DMS53 treated with DMSO at 0.1 percent for 48 hours (cell line): Measurements from ENCODE around the gene GPX4.

Source experiments
- DNase-seq: peaks from one replicate; lab custom pipeline; 2025; ENCODE audit not compliant: unreplicated experiment; lab: John Stamatoyannopoulos, UW

Gene GPX4

DNA sequence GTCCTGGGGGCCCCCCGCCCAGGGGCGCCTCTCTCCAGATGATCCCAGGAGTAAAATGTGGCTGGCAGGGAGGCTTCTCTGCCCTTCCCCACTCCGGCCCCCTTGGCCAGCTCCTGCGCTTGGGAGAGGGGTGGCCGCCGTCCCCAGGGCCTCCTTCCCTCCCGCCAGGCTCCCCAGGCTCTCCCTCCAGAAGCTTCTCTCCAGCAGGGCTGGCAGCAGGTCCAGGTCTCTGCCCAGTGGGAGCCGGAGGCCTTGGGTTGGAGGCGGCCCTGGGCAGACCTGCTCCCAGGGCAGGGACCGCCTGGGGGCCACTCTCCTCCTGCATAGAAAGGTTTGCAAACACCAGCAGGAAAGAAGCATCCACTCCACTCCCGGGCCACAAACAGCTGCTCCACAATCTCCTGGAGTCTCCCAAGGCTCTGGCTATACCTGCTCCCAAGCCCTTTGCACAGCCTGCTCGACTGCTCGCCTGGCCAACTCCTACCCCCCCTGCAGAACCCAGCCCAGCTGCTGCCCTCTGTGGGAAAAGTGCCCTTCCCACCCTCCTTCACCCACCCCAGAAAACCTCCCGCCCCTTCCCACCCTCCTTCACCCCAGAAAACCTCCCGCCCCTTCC is 44.2 kb downstream of the GPX4 start:
- DNase-seq: no peak

DNA sequence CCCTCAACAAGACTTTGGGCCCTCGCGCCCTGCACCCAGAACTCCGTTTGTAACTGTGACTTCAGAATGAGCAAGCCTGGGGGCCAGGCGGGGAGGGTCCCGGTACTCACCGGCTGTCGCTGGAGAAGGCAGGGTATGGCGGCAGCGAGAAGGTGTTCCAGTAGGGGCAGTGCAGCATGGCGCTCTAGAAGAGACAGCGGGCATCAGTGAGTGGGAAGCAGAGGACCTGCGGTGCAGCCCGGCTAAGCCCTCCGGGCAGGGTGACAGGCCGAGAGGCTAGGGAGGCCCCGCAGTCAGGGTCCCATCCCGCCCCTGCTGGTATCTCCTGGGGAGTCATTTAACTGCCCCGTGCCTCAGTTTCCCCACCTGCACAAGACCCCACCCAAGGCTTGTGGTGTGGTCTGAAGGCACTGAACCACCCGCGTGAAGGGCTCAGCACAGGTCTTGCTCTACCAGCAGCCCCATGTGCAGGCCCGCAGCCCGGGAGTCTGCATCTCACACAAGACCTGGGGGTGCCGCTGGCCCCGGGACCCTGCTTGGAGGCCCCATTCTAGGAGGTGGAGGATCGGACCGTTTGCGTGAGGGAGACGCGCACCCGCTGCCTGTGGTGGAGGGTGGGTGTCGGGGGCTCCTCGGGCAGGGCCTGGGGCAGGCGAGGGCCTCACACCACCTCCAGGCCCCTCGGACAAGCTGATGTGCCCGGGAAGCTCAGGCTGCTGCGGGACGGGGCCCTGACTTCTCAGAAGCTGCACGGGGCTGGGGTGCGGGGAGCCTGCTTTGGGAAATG is 45.7 kb downstream of the GPX4 start:
- DNase-seq: no peak

DNA sequence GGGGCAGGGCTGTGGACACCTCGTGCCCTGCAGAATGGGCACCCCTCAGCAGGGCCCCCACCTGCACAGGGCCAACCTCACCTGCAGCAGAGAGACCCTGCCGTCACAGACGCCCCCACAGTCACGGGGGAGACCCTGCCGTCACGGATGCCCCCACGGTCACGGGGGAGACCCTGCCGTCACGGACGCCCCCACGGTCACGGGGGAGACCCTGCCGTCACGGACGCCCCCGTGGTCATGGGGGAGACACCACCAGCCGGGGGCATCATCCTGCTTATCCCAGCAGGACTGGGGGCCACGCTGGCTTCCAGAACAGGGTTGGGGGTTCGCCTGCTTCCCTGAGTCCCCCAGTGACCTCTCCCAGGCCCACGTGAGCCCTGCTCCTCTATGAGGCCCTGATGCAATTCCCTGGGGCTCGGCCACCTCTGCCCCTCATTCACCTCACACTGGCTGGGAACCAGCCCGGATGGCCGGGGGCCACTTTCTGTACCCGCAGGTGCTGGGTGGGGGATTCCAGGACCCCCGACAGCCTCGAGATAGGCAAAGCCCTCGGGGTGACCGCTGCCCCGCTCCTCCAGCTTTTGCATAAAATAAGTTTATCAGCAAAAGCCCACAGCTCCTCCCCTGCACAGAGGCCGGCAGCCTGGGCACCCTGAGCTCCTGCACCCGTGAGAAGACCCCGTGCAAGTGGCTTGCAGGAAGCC is 46.7 kb downstream of the GPX4 start:
- DNase-seq: no peak

DNA sequence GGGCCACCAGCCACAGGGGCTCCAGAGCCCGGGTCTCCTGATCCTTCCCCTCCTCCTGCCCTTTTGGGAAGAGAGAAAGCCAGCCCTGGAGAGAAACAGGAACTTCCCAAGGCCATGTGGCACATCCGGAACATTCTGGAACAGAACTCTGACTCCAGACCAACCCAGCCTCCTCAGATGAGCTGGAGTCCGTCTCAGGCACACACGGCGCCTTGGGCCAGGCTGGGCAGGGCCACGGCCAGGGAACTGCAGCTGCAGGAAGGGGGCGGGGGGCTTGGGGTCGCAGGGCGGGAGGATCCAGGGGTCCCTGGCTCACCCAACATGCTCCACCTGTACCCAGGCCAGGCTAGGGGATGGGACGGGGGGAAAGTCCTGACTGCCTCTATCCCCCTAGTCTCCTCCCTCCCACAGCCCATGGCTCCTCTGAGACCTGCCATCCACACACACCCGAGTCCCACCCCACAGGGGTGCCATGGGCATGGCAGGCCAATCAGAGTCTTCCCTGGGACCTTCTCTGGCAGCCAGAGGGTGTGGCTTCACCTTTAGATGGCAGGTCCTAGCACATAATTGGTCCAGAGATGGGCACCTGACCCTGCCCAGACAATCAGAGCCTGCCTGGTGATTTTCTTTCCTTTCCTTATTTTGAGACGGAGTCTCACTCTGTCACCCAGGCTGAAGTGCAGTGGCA is 47.4 kb downstream of the GPX4 start:
- no peak for DNase-seq

DNA sequence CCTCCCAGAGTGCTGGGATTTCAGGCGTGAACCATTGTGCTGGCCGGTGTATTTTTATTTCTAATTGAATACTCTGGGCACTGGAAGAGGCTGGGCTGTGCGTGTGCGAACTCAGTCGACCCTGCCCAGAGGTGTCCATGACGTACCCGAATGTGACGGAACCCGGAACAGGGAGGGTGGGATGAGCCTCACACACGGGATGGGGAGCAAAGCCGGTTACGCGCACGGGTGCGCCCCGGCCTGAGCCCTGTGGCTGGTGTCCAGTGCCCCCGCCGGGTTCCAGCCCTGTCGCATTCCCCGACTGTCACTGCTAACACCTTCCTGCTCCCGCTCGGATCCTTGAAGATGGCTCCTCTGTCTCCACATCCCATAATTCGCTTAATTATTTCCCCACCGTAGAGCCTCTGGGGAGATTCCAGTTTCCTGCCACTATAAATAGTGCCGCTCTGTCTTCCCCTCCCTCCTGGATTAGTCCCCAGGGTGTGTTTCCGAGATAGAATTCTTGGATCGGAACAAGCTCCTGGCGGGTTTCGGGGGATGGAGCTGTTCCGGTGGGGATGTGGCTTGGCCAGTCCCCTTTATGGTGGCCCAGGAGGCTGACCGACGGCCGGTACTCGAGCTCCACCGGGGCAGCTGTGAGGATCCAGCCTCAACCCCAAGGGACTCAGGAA is 48.3 kb downstream of the GPX4 start:
- DNase-seq: no peak

DNA sequence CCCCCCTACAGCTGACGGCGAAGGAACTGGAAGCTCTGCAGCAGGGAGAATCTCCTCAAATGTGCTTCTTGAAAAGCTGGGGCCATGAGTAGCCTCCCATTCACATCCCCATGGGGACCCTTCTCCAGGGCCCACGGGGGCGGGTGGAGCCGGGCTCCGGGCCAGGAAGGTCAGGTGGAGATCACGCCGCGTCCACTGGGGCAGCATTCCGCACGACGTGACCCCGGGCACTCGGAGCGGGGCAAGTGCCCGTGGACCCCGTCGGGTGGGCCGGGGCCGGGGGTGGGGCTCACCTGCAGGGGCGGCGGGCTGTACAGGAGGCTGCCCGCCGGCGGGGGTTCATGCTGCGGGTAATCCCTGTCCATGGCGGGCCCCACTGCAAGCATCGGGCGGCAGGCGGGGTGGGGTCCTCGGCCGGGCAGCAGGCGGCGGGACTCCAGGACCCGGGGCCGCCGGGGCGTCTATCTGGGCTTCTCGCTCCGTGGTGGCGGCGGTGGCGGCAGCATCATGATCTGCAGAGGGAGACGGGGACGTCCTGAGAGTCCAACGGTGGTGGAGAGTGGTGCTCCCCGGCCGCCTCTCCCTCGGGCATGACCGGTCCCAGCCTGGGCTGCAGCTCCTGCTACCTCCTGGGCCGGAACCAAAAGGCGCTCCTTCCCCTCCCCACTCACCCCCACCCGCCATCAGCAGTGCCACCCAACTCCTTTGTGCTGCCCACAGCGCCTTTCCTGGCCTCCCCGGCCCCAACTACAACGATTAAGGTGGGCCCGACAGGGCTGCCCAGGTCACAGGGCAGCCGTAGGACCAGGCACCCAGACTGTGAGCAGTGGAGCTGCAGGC is 50.3 kb downstream of the GPX4 start:
- no peak for DNase-seq

DNA sequence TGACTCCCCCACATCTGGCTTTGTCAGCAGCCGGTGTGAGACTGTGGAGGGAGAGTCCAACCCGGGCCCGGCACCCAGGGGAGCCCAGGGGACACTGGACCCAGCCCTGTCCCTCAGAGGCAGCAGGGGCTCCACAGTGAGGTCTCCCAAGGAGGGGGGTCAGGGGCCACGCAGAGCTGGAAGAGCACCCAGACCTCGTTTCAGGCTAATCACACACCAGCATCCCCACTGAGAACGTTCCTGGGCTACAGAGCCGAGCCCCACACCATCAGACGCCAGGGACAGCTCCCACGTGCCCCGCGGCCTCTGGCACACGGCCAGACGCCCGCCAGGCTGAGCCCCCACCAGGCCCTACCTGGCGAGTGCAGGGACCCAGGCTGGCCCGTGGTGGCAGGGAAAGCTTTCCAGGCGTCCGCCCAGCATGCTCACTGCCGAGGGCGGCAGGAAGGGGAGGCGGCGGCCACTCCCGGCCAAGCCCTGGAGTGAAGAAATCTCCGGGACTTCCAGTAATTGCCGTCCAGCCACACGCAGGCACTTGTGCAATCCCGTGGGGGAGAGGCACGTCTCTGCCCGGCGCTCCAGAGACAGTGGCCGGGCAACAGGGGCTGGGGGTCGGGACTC is 51.0 kb downstream of the GPX4 start:
- DNase-seq: no peak

DNA sequence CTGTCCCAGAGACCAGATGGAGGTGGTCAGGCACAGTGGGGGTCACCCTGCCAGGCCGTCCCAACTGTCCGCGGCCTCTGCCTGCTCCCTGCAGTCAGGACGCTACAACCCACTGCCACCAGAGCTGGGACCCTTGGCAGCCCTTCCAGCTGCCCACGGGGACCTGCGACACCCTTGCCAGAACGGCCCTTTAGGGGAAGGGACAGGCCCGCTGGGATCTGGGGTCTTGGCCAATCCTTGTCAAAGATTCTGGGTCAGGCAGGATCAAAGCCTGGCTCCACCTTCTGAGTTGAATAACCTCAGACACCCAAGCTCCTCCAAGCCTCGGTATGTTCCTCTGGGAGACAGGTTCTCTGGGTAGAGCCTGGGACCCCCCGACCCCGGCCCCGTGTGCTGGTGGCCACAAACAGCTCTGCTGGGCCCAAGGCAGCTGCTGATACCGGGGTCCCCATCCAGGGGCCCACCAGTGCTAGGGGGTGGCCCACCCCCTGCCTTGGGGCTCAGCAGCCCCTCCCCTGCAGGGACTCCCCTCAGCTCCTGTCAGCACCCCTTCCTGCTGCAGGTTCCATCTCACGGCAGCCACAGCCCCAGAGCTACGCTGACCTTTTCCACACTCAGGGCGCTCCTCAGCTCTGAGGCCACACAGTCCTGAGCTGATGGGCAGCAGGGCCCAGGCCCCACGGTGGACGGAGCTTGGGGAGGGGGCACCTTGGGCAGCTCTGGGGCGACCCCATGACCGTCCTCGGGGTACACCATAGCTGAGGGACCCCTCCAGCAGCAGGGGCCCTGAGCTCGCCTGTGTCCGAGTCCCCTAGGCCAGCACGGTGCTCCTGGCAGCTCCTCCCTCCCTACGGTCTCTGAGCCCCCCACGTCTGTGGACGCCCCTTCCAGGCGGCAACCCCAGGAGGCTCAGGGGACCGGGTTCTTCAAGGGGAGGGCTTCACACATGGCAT is 51.8 kb downstream of the GPX4 start:
- DNase-seq: no peak
